HG02981 (cell line): ENCODE results near the gene DCLK2.
"Not testable (repeated sequence)": the region's sequence is repeated elsewhere in the genome, so short reads cannot be mapped to it uniquely, and the experiment has no call there.

Experiments
- ATAC-seq: cut with Tn5 transposase; IDR thresholded peaks from one replicate; pipeline ENCODE4 v1.9.1; 2021; ENCODE audit warnings: mild to moderate bottlenecking, moderate library complexity; ENCODE audit not compliant: unreplicated experiment

DCLK2 gene

GRCh38 chr4:150197256-150197655 is 119.0 kb downstream of the DCLK2 start:
- ATAC-seq = not testable (repeated sequence)

DNA sequence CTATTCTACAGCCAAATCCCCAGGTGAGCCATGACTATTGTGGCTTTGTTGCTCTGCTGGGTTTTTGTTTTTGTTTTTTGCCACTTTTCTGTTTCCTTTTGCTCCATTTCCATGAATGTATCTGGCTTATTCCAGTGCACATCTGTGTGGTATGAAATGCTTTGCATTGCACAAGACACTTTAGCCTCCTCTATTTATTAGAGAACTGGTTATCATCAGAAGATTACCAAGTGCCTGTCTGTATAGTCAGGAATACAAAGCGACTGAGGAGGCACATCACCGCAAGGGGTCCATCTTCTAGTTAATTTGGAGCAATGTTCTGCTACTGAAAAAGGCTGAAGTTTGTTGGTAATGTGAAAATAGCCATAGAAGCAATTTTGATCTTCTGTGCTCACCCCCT is 120.8 kb downstream of the DCLK2 start:
- no peak for ATAC-seq

DNA sequence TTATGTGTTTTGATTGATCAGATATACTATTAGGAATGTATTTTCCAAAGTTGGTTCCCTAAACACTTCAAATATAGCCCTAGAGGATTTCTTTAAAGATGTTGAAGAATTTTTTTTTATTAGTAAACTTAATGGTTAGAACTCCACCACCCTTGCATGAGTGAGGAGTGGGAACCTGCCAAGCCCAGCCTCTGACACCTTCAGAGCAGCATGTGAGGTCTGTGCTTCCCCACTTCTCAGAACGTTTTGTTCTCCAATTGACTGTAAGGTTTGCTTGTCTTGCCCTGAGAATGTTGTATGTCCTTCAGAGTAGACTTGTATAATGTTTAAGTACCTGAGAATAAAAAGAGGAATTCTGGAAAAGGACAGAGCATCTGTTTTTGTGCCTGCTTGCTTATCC is 126.8 kb downstream of the DCLK2 start:
- no peak for ATAC-seq

DNA sequence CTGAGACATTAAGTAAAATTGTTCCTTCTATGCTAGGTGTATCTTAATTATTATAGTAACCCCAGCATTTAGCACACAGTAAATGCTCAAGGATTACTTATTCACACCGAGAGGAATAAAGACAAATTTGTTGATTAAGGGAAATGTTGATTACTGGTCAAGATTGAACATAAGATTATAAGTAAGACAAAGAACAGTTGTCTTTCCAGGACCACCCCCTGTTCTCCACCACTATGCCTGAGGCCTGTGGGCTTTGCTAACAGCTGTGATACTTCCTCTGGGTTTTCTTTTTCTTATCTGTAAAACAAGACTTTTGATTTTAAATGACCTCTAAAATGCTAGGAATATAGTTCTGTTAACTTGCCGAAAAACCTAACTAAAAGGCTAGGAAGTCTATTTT is 128.0 kb downstream of the DCLK2 start:
- no peak for ATAC-seq

DNA sequence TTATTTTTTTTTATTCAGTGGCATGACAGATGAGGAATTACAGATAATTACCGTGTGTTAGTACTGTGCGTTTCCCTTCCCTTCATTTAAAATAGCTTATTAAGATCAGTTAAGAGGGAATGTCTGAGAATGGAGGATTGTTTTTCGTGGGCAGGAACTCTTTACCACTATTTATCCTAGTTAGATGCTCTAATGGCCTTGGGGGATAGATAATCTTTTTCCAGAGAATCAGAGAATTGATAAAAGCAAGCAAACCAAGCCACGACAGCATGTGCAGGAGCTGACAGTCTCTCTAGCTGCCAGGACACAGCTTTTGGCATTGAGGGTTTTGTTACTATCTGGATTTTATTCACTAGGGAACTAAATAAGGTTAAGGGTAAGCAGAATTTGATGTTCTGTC is 128.7 kb downstream of the DCLK2 start:
- ATAC-seq = no peak

- no peak for ATAC-seq
Observed at GRCh38 chr4:150207871-150208270, 129.6 kb downstream of the DCLK2 start.

DNA sequence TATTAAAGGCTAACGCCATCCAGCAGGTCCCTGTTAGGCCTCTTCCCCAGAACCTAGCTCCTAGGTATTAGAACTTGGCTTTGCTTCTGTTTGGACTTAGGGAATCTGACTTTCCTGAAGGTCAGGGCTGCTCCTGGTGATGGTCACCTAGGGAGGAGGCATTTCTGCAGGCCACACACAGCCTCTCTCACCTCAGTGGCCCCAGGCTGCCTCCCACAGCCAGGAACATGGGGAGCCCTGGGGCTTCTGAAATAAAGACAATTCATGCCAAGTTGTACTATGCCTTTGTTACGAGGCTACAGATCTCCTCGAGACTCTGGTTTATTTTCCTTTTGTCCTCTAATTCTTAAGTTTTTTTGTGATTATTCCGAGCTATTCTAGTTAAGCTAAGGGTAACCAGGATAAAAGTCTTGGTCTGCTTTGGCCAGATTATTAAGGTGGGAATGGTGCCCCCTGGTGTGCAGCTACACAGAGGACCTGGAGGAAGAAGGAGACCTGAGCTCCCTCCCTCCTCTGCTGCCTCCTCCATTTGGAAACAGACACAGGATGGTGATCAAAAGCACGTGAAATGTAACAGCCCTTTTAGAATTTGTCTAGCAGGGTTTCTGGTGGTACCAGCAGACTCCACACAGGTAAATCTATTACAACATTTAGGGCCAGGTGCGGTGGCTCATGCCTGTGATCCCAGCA is 131.0 kb downstream of the DCLK2 start:
- ATAC-seq = no peak

DNA sequence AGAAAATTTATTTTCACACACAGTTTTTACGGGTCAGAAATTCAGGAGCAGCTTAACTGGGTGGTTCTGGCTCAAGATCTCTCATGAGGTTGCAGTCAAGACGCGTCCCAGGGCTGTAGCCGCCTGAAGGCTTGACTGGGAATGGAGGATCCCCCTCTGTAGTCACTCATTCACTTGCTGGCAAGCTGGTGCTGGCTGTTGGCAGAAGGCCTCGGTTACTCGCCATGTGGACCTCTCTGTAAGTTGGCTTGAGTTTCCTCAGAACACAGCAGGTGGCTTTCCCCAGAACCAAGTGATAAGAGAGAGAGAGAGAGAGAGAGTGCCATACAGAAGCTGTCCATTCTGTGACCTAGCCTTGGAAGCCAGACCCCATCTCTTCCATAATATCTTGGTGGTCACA is 132.8 kb downstream of the DCLK2 start:
- ATAC-seq = no peak

- no peak for ATAC-seq
Observed at GRCh38 chr4:150211799-150212445, 133.7 kb downstream of the DCLK2 start.

- no peak for ATAC-seq
Observed at GRCh38 chr4:150212485-150212884, 134.2 kb downstream of the DCLK2 start.

GRCh38 chr4:150212927-150213326 is 134.7 kb downstream of the DCLK2 start:
- ATAC-seq = no peak

GRCh38 chr4:150215601-150216000 is 137.4 kb downstream of the DCLK2 start:
- ATAC-seq = no peak

DNA sequence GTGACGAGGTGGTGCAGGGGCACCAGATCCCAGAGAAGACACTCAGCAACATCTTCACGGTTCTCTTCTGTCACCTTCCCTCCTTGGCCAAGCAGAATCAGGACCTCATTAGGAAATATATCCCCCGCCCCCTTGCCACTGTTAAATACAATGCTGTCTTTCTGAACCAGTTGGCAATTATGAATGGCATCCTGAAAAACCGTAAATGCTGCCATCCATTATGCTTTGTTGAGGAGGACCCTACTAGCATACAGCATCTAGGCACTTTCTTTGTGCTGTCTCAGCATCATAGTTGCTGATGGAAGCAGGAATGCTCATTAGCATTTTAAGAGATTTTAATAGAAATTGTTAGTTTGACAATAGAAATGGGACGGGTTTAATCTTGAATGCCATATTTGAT is 138.5 kb downstream of the DCLK2 start:
- ATAC-seq = no peak

DNA sequence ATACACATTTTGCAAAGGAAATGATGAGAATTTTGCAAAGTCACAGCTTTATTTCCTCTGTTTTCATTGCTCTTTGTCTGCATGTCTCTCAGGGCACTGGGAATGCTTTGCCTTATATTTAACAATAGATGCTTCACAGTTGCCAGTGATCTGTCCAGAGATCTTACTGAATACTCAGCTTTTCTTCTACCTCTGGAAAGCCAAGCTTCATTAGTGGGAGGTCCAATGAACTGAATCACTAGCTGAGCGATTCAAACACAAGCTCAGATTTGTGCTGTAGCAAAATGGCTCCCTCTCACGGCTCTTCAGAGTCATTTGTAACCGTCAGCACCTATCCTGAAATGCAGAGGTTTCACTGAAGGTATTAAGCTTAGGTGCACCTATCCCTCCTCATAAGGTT is 138.9 kb downstream of the DCLK2 start:
- ATAC-seq = no peak

GRCh38 chr4:150217808-150218207 is 139.6 kb downstream of the DCLK2 start:
- no peak for ATAC-seq

DNA sequence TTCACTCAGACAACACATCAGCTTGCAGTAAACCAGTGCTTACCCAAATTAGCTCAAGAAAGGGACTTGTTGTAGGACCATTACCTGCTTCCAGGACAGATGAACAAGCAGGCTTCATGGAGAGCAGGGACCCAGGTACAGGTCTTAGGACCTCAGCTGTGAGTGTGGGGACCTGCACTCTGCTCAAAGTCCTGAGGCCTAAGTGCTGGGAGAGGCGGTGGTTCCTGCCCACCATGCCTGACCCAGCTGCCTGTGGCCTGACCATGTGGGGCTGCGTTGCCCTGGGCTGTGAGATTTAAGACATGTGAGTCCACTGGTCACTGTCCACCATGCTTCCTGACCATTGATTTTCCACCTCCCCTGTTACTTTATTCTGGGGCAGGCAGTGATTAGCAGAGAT is 140.2 kb downstream of the DCLK2 start:
- ATAC-seq = no peak

DNA sequence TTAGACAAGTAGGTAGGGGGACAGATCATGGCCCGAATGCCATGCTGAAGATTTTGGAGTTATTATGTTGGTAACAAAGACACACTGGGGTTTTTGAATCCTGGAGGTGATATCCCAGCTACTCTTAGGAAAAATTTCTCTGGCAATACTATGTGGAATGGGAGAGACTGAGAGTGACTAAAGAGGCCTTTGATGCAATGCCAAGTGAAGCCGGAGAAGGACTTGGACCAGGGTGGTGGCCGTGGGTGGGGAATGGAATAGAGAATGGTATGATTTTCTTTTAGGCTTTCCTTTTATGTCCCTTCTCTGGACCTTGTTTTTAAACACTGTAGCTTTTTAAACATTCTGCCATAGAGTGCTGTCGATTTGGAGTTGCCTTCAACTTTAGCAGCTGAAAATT is 141.6 kb downstream of the DCLK2 start:
- no peak for ATAC-seq

DNA sequence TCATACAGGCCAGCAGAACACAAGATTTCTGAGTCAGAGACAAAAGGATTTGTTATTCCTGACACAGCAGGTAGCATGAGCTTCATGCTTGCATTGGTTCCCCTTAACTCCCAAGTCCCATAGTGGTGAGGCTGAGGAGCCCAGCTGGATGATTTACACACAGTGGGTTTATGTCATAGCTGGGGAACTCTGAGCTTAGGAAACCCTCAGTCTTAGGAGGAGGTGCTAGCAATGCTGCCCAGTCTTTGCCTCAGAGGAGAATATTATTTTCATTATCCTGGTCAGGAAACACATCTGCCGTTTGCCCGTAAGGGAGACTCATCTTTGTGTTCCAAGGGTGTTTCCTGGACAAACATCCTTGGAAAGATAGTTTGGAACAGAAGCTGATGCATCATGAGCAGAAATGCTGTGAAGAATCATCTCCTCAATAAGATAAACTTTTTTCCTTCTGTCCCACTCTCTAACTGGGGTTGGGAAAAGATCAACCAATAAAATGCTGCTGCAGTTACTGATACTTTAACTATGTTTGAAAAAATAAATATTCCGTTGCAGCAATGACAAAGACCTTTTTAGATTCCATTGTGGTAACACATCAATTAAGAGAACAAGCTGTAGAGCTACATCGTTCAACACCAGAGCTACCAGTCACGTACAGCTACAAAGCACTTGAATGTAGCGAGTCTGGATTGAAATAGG is 146.8 kb downstream of the DCLK2 start:
- no peak for ATAC-seq

DNA sequence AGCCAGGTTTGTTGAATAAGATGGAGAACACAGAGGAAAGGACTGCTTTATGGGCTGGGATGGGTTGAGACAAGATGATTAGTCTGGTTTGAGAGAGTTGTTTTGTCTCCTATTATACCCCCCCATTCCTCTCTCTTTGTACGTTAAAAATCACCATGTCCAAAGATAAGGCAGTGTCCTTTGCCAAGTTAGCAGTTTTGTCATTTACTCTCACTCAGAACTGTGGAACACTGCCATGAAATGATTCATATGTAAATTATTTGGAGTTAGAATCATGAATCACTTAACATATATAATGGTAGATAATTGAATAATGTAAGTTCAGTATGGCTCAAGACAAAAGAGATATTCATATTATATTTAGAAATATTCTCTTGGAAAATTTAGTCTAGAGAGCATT is 151.3 kb downstream of the DCLK2 start:
- ATAC-seq = no peak

- no peak for ATAC-seq
Observed at GRCh38 chr4:150230561-150230960, 152.3 kb downstream of the DCLK2 start.

GRCh38 chr4:150231107-150231770 is 153.0 kb downstream of the DCLK2 start:
- no peak for ATAC-seq

DNA sequence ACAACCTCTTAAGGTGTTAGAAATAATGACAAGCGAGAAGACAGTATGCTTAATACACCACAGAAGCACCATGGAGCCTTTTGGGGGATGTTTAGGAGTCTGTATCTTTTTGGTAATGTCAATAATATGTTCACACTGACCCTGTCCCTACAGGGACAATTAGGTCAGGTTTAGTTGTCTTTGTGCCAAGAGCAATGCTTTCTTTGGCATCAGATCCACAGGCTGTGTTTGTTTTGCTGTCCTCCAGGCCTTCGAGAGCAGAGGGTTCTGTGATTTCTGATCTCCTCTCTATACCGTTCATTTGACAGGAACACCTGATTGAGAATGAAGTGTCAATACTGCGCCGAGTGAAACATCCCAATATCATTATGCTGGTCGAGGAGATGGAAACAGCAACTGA is 153.8 kb downstream of the DCLK2 start:
- ATAC-seq = no peak
